NT2/D1 (cell line): ENCODE results near the gene OTUD7B.

Experiments
- SUZ12 ChIP-seq: IDR thresholded peaks from 2 replicates; pipeline ENCODE4 v1.6.1; 2011; ENCODE audit not compliant: insufficient read length, insufficient read depth; ENCODE audit errors: extremely low read depth
- YY1 ChIP-seq: IDR thresholded peaks from 2 replicates; pipeline ENCODE4 v1.6.1; 2011; ENCODE audit not compliant: insufficient read length, insufficient read depth
- ZNF274 ChIP-seq: IDR thresholded peaks from 2 replicates; pipeline ENCODE4 v1.6.1; 2011; ENCODE audit warnings: mild to moderate bottlenecking, low read depth, low read length

DNA sequence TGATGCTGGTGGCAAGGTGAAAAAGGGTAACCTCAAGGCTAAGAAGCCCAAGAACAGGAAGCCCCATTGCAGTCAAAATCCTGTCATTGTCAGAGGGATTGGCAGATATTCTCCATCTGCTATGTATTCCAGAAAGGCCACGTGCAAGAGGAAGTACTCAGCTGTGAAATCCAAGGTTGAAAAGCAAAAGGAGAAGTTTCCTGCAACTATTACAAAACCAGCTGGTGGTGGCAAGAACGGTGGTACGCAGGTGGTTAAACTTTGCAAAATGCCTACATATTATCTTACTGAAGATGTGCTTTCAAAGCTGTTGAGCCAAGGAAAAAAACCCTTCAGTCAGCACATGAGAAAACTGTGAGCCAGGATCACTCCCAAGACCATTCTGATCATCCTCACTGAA, 43.4 kb upstream of the OTUD7B start:
- TF ChIP-seq YY1 (no peak), ZNF274 (no peak), SUZ12 (no peak)
